AG04449 (cell line): ENCODE results near the gene ADGRE3.

Experiments used
- CTCF ChIA-PET: fragments of 350-600 bp; formaldehyde crosslinking; extraction: SDS; loops from one replicate; lab custom pipeline; 2021; ENCODE audit warnings: antibody characterized with exemption; lab: Yijun Ruan, JAX
- POLR2A ChIA-PET: fragments of 400-600, 350-600 bp; formaldehyde crosslinking; extraction: SDS; loops from one replicate; lab custom pipeline; 2020; ENCODE audit warnings: antibody characterized with exemption, inconsistent platforms; lab: Yijun Ruan, JAX
- DNase-seq: peaks from one replicate; pipeline ENCODE4 v3.0.0-alpha.2; 2010; ENCODE audit warnings: low read depth, low spot score
- H3K4me3 ChIP-seq: 2 replicates; pipeline ENCODE4 v1.5.1; 2011; ENCODE audit warnings: low read depth, mild to moderate bottlenecking, control low read depth, low read length
- TF ChIP-seq, protein P1 (sequence below): IDR thresholded peaks from one replicate; pipeline ENCODE4 v1.5.1; 2011; ENCODE audit warnings: mild to moderate bottlenecking, moderate library complexity, low read length, control low read depth, inconsistent platforms; ENCODE audit not compliant: insufficient read depth; ENCODE audit errors: missing control alignments

ADGRE3 gene

DNA sequence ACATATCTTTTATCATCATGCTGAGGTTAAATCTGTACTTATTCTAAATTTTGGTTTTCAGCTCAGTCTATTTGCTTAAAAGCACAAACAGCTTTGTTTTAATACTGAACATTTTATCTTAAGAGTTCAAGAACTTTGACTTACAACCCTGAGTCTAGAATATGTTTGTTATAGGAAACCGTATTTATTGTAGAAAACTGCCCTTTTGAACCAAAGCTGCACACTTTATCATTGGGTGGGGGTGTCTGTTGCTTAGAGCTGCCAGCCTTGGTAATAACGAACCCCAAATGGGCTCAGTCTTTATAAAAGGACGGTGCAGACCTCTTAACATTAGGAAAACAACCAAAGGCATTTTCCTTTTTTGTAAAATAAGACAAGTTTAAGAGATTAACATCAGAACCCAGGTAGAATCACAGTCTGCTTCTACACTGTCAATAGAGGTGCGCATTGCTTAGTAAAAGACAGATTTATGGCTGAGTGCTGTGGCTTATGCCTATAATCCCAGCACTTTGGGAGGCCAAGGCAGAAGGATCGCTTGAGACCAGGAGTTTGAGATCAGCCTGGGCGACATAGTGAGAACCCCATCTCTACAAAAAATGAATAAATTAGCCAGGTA lies 14.7 kb downstream of the ADGRE3 start:
- CTCF ChIA-PET: interaction anchor here (0.8 kb wide), 1 partner anchor 27 kb away, joined by 3 read pairs; no protein-coding TSS in a partner anchor
- POLR2A ChIA-PET: no interaction called here
- TF ChIP-seq, protein P1, sequence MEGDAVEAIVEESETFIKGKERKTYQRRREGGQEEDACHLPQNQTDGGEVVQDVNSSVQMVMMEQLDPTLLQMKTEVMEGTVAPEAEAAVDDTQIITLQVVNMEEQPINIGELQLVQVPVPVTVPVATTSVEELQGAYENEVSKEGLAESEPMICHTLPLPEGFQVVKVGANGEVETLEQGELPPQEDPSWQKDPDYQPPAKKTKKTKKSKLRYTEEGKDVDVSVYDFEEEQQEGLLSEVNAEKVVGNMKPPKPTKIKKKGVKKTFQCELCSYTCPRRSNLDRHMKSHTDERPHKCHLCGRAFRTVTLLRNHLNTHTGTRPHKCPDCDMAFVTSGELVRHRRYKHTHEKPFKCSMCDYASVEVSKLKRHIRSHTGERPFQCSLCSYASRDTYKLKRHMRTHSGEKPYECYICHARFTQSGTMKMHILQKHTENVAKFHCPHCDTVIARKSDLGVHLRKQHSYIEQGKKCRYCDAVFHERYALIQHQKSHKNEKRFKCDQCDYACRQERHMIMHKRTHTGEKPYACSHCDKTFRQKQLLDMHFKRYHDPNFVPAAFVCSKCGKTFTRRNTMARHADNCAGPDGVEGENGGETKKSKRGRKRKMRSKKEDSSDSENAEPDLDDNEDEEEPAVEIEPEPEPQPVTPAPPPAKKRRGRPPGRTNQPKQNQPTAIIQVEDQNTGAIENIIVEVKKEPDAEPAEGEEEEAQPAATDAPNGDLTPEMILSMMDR: no peak
- DNase-seq: no peak
- H3K4me3 ChIP-seq: no peak overlapping the region

DNA sequence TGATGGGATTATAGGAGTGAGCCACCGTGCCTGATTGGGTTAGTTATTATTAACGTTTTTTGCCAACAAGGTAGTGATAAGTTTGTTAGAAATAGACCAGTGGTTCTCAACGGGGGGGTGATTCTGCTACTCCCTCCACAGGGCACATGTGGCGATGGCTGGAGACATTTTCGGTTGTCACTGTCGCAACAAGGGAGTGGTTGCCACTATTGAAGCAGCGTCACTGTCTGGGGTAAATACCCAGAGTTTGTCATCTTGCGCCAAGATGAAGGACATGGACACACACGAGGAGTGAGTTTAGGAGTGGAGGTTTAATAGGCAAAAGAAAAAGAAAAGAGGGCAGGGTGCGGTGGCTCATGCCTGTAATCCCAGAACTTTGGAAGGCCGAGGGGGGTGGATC lies 18.9 kb downstream of the ADGRE3 start:
- DNase-seq: no peak
- POLR2A ChIA-PET: no interaction called here

DNA sequence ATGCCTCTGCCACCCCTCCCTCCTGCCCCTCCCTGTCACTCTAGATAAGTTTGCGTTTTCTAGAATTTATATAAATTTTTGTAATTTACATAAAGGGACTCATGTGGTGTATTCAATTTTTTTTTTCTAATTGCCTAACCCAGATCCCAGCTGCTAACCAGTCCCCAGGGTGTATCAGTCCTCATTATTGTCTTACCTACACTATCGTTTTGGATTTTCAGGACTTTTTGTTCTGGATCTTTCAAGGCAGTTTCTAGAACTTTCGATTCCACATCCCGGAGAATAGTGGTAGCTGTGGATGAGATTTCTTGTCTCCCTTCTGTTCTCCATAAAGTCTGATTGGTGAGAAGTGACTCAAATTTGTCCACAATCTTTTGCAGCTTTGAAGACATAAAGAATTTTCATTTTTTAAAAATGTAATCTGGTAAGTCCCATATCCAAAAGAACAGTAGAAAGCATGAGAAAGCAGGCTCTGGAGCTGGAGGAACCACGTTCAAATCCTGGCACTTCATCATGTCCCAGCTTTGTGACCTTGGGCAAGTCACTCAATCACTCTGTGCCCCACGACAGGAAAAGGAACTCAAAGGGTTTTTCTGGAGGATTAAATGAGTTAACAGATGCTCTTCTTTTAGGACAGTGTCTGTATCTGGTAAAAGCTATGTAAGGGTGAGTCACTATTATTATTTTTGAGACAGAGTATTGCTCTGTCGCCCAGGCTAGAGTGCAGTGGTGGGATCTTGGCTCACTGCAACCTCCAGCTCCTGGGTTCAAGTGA lies 19.7 kb downstream of the ADGRE3 start:
- TF ChIP-seq, protein P1: no peak
- CTCF ChIA-PET: no interaction called here
- POLR2A ChIA-PET: no interaction called here
- H3K4me3 ChIP-seq: no peak overlapping the region
- no peak for DNase-seq

More for the DNA sequence above, 18.9 kb downstream of the ADGRE3 start:
- TF ChIP-seq, protein P1: no peak
- CTCF ChIA-PET: no interaction called here
- no peak overlapping the region for H3K4me3 ChIP-seq

DNA sequence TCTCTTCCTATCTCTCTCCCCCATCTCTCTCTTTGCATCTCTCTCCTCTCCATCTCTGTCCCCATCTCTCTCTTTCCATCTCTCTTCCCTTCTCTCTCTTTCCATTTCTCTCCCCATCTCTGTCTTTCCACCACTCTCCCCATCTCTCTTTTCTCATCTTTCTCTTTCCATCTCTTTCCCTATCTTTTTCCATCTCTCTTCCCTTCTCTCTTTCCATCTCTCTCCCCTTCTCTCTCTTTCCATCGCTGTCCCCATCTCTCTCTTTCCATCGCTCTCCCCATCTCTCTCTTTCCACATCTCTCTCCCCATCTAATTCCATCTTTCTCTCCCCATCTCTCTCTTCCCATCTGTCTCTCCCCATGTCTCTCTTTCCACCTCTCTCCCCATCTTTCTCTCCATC lies 24.5 kb downstream of the ADGRE3 start:
- POLR2A ChIA-PET: no interaction called here
- H3K4me3 ChIP-seq: no peak overlapping the region
- DNase-seq: no peak
- CTCF ChIA-PET: no interaction called here
- TF ChIP-seq, protein P1: no peak

DNA sequence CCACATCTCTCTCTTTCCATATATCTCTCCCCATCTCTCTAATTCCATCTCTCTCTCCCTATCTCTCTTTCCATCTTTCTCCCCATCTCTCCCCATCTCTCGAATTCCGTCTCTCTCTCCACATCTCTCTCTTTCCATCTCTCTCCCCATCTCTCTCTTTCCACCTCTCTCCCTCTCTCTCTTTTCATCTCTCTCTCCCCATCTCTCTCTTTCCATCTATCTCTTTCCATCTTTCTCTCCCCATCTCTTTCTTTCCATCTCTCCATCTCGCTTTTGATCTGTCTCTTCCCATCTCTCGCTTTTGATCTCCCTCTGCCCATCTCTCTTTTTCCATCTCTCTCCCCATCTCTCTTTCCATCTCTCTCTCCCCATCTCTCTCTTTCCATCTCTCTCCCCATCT lies 25.6 kb downstream of the ADGRE3 start:
- TF ChIP-seq, protein P1: no peak
- ChIA-PET POLR2A (no interaction called here), CTCF (no interaction called here)
- no peak overlapping the region for H3K4me3 ChIP-seq
- DNase-seq: no peak

DNA sequence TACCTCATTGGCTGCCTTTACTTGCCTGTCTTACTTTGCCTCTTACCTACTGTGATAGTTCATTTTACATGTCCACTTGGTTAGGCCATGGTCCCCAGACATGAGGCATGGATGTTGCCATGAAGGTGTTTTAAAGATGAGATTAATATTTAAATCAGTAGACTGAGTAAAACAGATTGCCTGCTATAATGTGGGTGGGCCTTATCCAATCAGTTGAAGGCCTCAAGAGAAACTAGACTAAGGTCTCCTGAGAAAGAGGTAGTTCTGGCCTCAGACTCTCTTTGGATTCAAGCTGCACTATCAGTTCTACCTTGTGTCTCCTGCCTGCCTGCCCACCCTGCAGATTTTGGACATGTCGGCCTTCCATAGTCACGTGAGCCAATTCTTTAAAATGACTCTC lies 26.1 kb downstream of the ADGRE3 start:
- ChIA-PET POLR2A (no interaction called here), CTCF (no interaction called here)
- no peak overlapping the region for H3K4me3 ChIP-seq
- TF ChIP-seq, protein P1: no peak
- no peak for DNase-seq
